Activated CD8-positive, alpha-beta T cell treated with anti-CD3 and anti-CD28 coated beads for 36 hours (primary cell): Measurements from ENCODE around the gene VSIG10L. TPM values are rescaled to one million over a fixed set of nuclear protein-coding genes. Genes with fewer than 3 reads are reported as not detected.
A peak's percentile ranks its signal among the peaks of the same experiment; 100 is the strongest.

ENCODE experiments used
- ATAC-seq: fragments of 200-7000 bp; cut with Tn5 transposase; one replicate; pipeline ENCODE4 v1.10.0; 2021; ENCODE audit warnings: mild to moderate bottlenecking, moderate library complexity
- CTCF ChIA-PET: fragments of 350-600 bp; sonication (Branson Sonifier 250); formaldehyde crosslinking; loops from one replicate; lab custom pipeline; 2021; ENCODE audit warnings: antibody characterized with exemption; lab: Charles Lee
- POLR2A ChIA-PET: fragments of 350-600 bp; sonication (Branson Sonifier 250); formaldehyde crosslinking; loops from one replicate; lab custom pipeline; 2021; ENCODE audit warnings: antibody characterized with exemption; lab: Charles Lee
- DNase-seq: peaks from one replicate; pipeline ENCODE4 v3.0.0-alpha.2; 2020
- H3K27ac Mint-ChIP-seq: one replicate; pipeline ENCODE4 v1.8.0; 2021; ENCODE audit warnings: mild to moderate bottlenecking, mixed read lengths
- H3K27me3 Mint-ChIP-seq: one replicate; pipeline ENCODE4 v1.8.0; 2021; ENCODE audit warnings: mixed read lengths
- H3K36me3 Mint-ChIP-seq: one replicate; pipeline ENCODE4 v1.8.0; 2021; ENCODE audit warnings: low read depth, mixed read lengths
- H3K4me1 Mint-ChIP-seq: one replicate; pipeline ENCODE4 v1.8.0; 2021; ENCODE audit warnings: low read depth, mixed read lengths
- H3K4me3 Mint-ChIP-seq: one replicate; pipeline ENCODE4 v1.8.0; 2021; ENCODE audit warnings: mild to moderate bottlenecking, moderate library complexity, mixed read lengths
- H3K9me3 Mint-ChIP-seq: one replicate; pipeline ENCODE4 v1.8.0; 2021; ENCODE audit warnings: mixed read lengths
- intact Hi-C: fragments of 100-400 bp; cut with micrococcal nuclease; formaldehyde crosslinking; loops from one replicate; pipeline ENCODE4 v1.10.0; 2022
- total RNA-seq, 2 experiments: library from RNA; stranded (reverse); gene quantifications; one replicate each; pipeline ENCODE4 v1.2.3, GENCODE V29; 2021
- TF ChIP-seq, protein P1 (sequence below): fragments of 200-600 bp; IDR thresholded peaks from one replicate; pipeline ENCODE4 v1.8.0; 2022; ENCODE audit warnings: antibody characterized with exemption, mild to moderate bottlenecking

VSIG10L gene
- total RNA-seq, 2 experiments from 2014 or later, result 3.6 to 3.7 TPM

DNA sequence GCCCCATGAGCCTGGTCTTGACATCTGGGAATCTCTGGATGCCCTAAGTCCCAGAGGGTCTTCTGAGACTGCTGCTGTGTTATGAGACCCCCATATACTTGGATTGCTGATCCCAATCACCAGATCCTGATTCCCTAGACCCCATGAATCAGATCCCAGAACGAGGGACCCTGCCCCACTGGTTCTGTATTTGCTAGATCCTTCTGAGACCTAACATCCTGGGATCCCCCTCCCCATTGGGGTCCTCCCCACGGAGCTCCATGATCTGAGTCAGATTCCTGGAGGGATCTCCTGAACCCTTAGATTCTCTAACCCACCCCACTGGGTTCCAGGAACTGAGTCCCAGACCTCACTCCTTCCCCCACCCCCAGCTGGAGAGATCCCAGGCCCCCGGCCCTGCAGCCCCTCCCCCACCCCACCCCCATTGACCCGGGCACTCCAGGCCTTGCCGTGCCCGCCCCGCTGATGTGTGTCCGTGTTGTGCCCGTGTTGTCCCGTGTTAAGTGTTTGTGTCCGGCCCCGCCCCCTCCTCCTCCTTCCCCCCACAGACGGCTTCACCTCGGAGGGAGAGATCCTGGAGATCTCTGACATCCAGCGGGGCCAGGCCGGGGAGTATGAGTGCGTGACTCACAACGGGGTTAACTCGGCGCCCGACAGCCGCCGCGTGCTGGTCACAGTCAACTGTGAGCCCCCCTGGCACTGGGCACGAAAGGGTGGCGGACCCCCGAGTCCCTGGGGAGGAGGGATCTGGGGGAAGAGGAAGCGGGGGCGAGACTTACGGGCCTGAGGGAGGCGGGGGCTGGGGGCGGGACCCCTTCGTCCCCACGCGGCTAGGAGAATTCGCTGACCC is 15.5 kb downstream of the VSIG10L start:
- H3K27ac Mint-ChIP-seq, result no peak overlapping the region
- H3K4me3 Mint-ChIP-seq, result no peak overlapping the region
- ATAC-seq, result no peak
- TF ChIP-seq, protein P1, sequence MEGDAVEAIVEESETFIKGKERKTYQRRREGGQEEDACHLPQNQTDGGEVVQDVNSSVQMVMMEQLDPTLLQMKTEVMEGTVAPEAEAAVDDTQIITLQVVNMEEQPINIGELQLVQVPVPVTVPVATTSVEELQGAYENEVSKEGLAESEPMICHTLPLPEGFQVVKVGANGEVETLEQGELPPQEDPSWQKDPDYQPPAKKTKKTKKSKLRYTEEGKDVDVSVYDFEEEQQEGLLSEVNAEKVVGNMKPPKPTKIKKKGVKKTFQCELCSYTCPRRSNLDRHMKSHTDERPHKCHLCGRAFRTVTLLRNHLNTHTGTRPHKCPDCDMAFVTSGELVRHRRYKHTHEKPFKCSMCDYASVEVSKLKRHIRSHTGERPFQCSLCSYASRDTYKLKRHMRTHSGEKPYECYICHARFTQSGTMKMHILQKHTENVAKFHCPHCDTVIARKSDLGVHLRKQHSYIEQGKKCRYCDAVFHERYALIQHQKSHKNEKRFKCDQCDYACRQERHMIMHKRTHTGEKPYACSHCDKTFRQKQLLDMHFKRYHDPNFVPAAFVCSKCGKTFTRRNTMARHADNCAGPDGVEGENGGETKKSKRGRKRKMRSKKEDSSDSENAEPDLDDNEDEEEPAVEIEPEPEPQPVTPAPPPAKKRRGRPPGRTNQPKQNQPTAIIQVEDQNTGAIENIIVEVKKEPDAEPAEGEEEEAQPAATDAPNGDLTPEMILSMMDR, result no peak
- ChIA-PET POLR2A (no interaction called here), CTCF (no interaction called here)
- no peak for DNase-seq
- no peaks in the 10 kb centered on the region for H3K9me3 Mint-ChIP-seq
- H3K27me3 Mint-ChIP-seq, result peaks cover 56% of the 10 kb centered on the region
- H3K4me1 Mint-ChIP-seq, result peaks cover 9% of the 10 kb centered on the region
- H3K36me3 Mint-ChIP-seq, result peaks cover 4% of the 10 kb centered on the region
- intact Hi-C loops, result no loop called here

GRCh38 chr19:51325161-51325976 is 16.6 kb downstream of the VSIG10L start:
- Mint-ChIP-seq H3K36me3 (peaks cover 1% of the 10 kb centered on the region), H3K27ac (no peak overlapping the region), H3K4me3 (no peak overlapping the region), H3K9me3 (no peaks in the 10 kb centered on the region), H3K27me3 (peaks cover 52% of the 10 kb centered on the region), H3K4me1 (peaks cover 9% of the 10 kb centered on the region)
- ATAC-seq, result peak; percentile 40
- ChIA-PET POLR2A (no interaction called here), CTCF (no interaction called here)
- intact Hi-C loops, result no loop called here
- TF ChIP-seq, protein P1, result no peak
- DNase-seq, result peak; percentile 52

DNA sequence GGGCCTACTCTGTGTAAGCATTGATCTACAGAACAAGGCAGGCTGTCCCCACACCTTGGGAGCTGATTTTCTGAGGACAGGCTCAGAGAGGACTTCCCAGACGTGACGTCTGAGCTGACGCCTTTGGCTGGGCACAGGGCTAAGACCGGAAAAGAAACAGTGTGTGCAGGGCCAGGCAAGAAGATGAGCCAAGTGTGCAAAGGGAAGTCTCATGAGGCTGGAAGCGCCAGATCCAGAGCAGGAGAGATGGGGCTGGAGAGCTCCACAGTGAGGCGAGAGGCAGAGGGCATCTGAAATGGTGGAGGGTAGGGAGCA is 17.8 kb downstream of the VSIG10L start:
- H3K27ac Mint-ChIP-seq, result no peak overlapping the region
- peaks cover 42% of the 10 kb centered on the region for H3K27me3 Mint-ChIP-seq
- TF ChIP-seq, protein P1, result no peak
- no peak overlapping the region for H3K4me3 Mint-ChIP-seq
- ATAC-seq (no peak), DNase-seq (no peak)
- ChIA-PET CTCF (interaction anchor here (1.0 kb wide), 1 partner anchor 10 kb away, joined by 3 read pairs; no protein-coding TSS in a partner anchor), POLR2A (no interaction called here)
- H3K36me3 Mint-ChIP-seq, result no peaks in the 10 kb centered on the region
- intact Hi-C loops, result no loop called here
- H3K9me3 Mint-ChIP-seq, result no peaks in the 10 kb centered on the region
- H3K4me1 Mint-ChIP-seq, result peaks cover 9% of the 10 kb centered on the region

- TF ChIP-seq, protein P1, result no peak
- ChIA-PET POLR2A (no interaction called here), CTCF (interaction anchor here (1.0 kb wide), 1 partner anchor 10 kb away, joined by 3 read pairs; no protein-coding TSS in a partner anchor)
- no peak for ATAC-seq
- no peak overlapping the region for H3K27ac Mint-ChIP-seq
- peaks cover 9% of the 10 kb centered on the region for H3K4me1 Mint-ChIP-seq
- no peaks in the 10 kb centered on the region for H3K36me3 Mint-ChIP-seq
- no peak overlapping the region for H3K4me3 Mint-ChIP-seq
- H3K9me3 Mint-ChIP-seq, result no peaks in the 10 kb centered on the region
- DNase-seq, result no peak
- intact Hi-C loops, result no loop called here
- peaks cover 41% of the 10 kb centered on the region for H3K27me3 Mint-ChIP-seq
Observed at GRCh38 chr19:51323481-51324166, 18.3 kb downstream of the VSIG10L start.
